A549 (cell line): Measurements from ENCODE around the gene BCAS4. TPM values are rescaled to one million over a fixed set of nuclear protein-coding genes. Genes with fewer than 3 reads are reported as not detected.

Experiments used
- ATAC-seq, 2 experiments: fragments of 200-7000 bp in 1 of 2; fragments of >200 bp in 1 of 2; cut with Nextera tagmentation in 1 of 2; cut with Tn5 transposase in 1 of 2; 3 replicates each; pipeline versions ENCODE4 v1.8.0 to v1.9.1; 2018 to 2020; ENCODE audit warnings: mild to moderate bottlenecking in 1 of 2, moderate library complexity in 1 of 2
- CTCF ChIA-PET: fragments of 300-600 bp; sonication (Branson Sonifier 250); formaldehyde crosslinking; extraction: SDS; loops from one replicate; lab custom pipeline; 2021; ENCODE audit warnings: antibody characterized with exemption, inconsistent platforms; lab: Yijun Ruan, JAX
- POLR2A ChIA-PET: fragments of 350-600 bp; formaldehyde crosslinking; extraction: SDS; loops from one replicate; lab custom pipeline; 2021; ENCODE audit warnings: antibody characterized with exemption, inconsistent platforms; lab: Yijun Ruan, JAX
- DNase-seq, 2 experiments: peaks; one replicate each; pipeline versions ENCODE4 v3.0.0 to v3.0.0-alpha.2; 2011 to 2016; ENCODE audit warnings: low read depth in 1 of 2, low spot score in 1 of 2
- FAIRE-seq: peaks from 2 replicates; lab custom pipeline; 2011; peaks lifted over from hg19 to GRCh38; lab: Jason Lieb, UNC
- H3K27ac ChIP-seq, 2 experiments: fragments of >200 bp; sonication (Bioruptor Twin); formaldehyde crosslinking; 3 replicates each; pipeline ENCODE4 v1.5.1; 2016 to 2017
- H3K4me1 ChIP-seq: fragments of >200 bp; sonication (Bioruptor Twin); formaldehyde crosslinking; 3 replicates; pipeline ENCODE4 v1.6.1; 2016
- H3K4me2 ChIP-seq: fragments of >200 bp; sonication (Bioruptor Twin); formaldehyde crosslinking; 3 replicates; pipeline ENCODE4 v1.6.1; 2016
- H3K4me3 ChIP-seq: fragments of >200 bp; sonication (Bioruptor Twin); formaldehyde crosslinking; 3 replicates; pipeline ENCODE4 v1.5.1; 2016
- H3K9me3 ChIP-seq: fragments of >200 bp; sonication (Bioruptor Twin); formaldehyde crosslinking; 3 replicates; pipeline ENCODE4 v1.6.1; 2016
- CEBPB ChIP-seq, 2 experiments: fragments of >200 bp in 1 of 2; sonication (Bioruptor Twin) in 1 of 2; formaldehyde crosslinking in 1 of 2; IDR thresholded peaks; 2 replicates each; pipeline ENCODE4 v1.6.1; 2012 to 2016
- CHD4 ChIP-seq: fragments of 200-600 bp; sonication (generic); IDR thresholded peaks from 2 replicates; pipeline ENCODE4 v1.6.1; 2016; ENCODE audit warnings: antibody characterized with exemption, mild to moderate bottlenecking, borderline replicate concordance
- EHF ChIP-seq: fragments of 250-450 bp; sonication (Bioruptor Pico); IDR thresholded peaks from 2 replicates; pipeline ENCODE4 v1.5.0; 2020; ENCODE audit warnings: mild to moderate bottlenecking
- EP300 ChIP-seq, 2 experiments: fragments of >200 bp; sonication (Bioruptor Twin); formaldehyde crosslinking; IDR thresholded peaks; 2 replicates in 1 of 2; 3 replicates in 1 of 2; pipeline ENCODE4 v1.6.1; 2016 to 2017
- ESRRA ChIP-seq: fragments of 150-350 bp; IDR thresholded peaks from 2 replicates; pipeline ENCODE4 v1.6.1; 2014; ENCODE audit warnings: mild to moderate bottlenecking, low read length, borderline replicate concordance
- FOSL2 ChIP-seq, 2 experiments: fragments of 450-650 bp in 1 of 2; fragments of >200 bp in 1 of 2; sonication (Bioruptor Twin) in 1 of 2; formaldehyde crosslinking; IDR thresholded peaks; 2 replicates each; pipeline versions ENCODE4 v1.5.0 to v1.6.1; 2016 to 2020; ENCODE audit warnings: mild to moderate bottlenecking in 1 of 2, moderate library complexity in 1 of 2
- HDAC2 ChIP-seq: fragments of 200-600 bp; sonication (generic); IDR thresholded peaks from 2 replicates; pipeline ENCODE4 v1.6.1; 2016
- HOXA7 ChIP-seq: fragments of 250-450 bp; sonication (Bioruptor Pico); IDR thresholded peaks from 2 replicates; pipeline ENCODE4 v1.5.0; 2020; ENCODE audit warnings: mild to moderate bottlenecking, moderate library complexity
- HOXB5 ChIP-seq: fragments of 250-450 bp; sonication (Bioruptor Pico); IDR thresholded peaks from 2 replicates; pipeline ENCODE4 v1.5.0; 2020; ENCODE audit warnings: mild to moderate bottlenecking, moderate library complexity
- JUN ChIP-seq, 2 experiments: fragments of >200 bp; sonication (Bioruptor Twin); formaldehyde crosslinking; IDR thresholded peaks; 2 replicates in 1 of 2; 3 replicates in 1 of 2; pipeline ENCODE4 v1.6.1; 2016 to 2017
- KDM1A ChIP-seq: fragments of 200-600 bp; sonication (generic); IDR thresholded peaks from 2 replicates; pipeline ENCODE4 v1.6.1; 2016; ENCODE audit warnings: low read depth, mild to moderate bottlenecking
- MAFK ChIP-seq: fragments of 450-650 bp; IDR thresholded peaks from 2 replicates; pipeline ENCODE4 v1.6.1; 2014; ENCODE audit not compliant: partially characterized antibody
- NFE2L2 ChIP-seq: fragments of 150-350 bp; conservative IDR thresholded peaks from 2 replicates; pipeline ENCODE4 v1.6.1; 2014; ENCODE audit warnings: low read length
- NR3C1 ChIP-seq: fragments of >200 bp; sonication (Bioruptor Twin); formaldehyde crosslinking; IDR thresholded peaks from 3 replicates; pipeline ENCODE4 v1.6.1; 2017
- PHF8 ChIP-seq: fragments of 200-600 bp; sonication (generic); IDR thresholded peaks from 2 replicates; pipeline ENCODE4 v1.6.1; 2016; ENCODE audit warnings: low read depth, mild to moderate bottlenecking, antibody characterized with exemption, moderate library complexity, borderline replicate concordance
- POLR2A ChIP-seq: IDR thresholded peaks from 2 replicates; pipeline ENCODE4 v1.6.1; 2012; ENCODE audit warnings: mild to moderate bottlenecking, low read length
- RAD21 ChIP-seq, 2 experiments: fragments of >200 bp in 1 of 2; sonication (Bioruptor Twin) in 1 of 2; formaldehyde crosslinking in 1 of 2; IDR thresholded peaks in 1 of 2; conservative IDR thresholded peaks in 1 of 2; 2 replicates in 1 of 2; 3 replicates in 1 of 2; pipeline ENCODE4 v1.6.1; 2012 to 2018; ENCODE audit warnings: inconsistent platforms in 1 of 2
- RCOR1 ChIP-seq: fragments of 150-350 bp; IDR thresholded peaks from 2 replicates; pipeline ENCODE4 v1.6.1; 2014; ENCODE audit warnings: antibody characterized with exemption, low read length, low read depth
- RFX5 ChIP-seq: fragments of 450-650 bp; IDR thresholded peaks from 2 replicates; pipeline ENCODE4 v1.7.1; 2014; ENCODE audit warnings: antibody characterized with exemption, mild to moderate bottlenecking, moderate library complexity
- RNF2 ChIP-seq: fragments of 200-600 bp; sonication (generic); IDR thresholded peaks from 2 replicates; pipeline ENCODE4 v1.6.1; 2016; ENCODE audit warnings: low read depth, mild to moderate bottlenecking, antibody characterized with exemption, moderate library complexity, borderline replicate concordance
- SREBF2 ChIP-seq: fragments of 450-650 bp; IDR thresholded peaks from 2 replicates; pipeline ENCODE4 v1.6.1; 2014; ENCODE audit warnings: mild to moderate bottlenecking, moderate library complexity
- ZFP36 ChIP-seq: fragments of 450-650 bp; IDR thresholded peaks from 2 replicates; pipeline ENCODE4 v1.6.1; 2014; ENCODE audit warnings: borderline replicate concordance; ENCODE audit not compliant: partially characterized antibody
- ZSCAN20 ChIP-seq: fragments of 250-450 bp; sonication (Bioruptor Pico); IDR thresholded peaks from 2 replicates; pipeline ENCODE4 v1.8.0; 2022; ENCODE audit warnings: mild to moderate bottlenecking, moderate library complexity
- WGBS: methylation state at CpG from one replicate; pipeline ENCODE4 v1.1.6; 2017; ENCODE audit errors: missing lambda C conversion rate; 5-methylcytosine and 5-hydroxymethylcytosine counted together
- polyA plus RNA-seq, 4 experiments: library from polyadenylated mRNA; depleted of rRNA in 3 of 4; stranded (reverse); fragments of >200 nt; fragmentation: RNase III in 1 of 4; extraction: RNeasy Plus Mini Kit Qiagen cat#74134 plus additional on column Dnase treatment in 1 of 4; gene quantifications; 2 replicates in 3 of 4; 3 replicates in 1 of 4; pipeline ENCODE4 v1.2.3, GENCODE V29; 2011 to 2017
- TF ChIP-seq, protein P1 (sequence below): IDR thresholded peaks from 2 replicates; pipeline ENCODE4 v1.6.1; 2012
- TF ChIP-seq, protein P2 (sequence below): fragments of 250-450 bp; sonication (Bioruptor Pico); IDR thresholded peaks from 2 replicates; pipeline ENCODE4 v1.5.0; 2020; ENCODE audit warnings: low read depth, mild to moderate bottlenecking, moderate library complexity

Gene BCAS4
- polyA plus RNA-seq, 2 of the 4 experiments (the other 2 are of a cell fraction), result 16.9 to 48.4 TPM

DNA sequence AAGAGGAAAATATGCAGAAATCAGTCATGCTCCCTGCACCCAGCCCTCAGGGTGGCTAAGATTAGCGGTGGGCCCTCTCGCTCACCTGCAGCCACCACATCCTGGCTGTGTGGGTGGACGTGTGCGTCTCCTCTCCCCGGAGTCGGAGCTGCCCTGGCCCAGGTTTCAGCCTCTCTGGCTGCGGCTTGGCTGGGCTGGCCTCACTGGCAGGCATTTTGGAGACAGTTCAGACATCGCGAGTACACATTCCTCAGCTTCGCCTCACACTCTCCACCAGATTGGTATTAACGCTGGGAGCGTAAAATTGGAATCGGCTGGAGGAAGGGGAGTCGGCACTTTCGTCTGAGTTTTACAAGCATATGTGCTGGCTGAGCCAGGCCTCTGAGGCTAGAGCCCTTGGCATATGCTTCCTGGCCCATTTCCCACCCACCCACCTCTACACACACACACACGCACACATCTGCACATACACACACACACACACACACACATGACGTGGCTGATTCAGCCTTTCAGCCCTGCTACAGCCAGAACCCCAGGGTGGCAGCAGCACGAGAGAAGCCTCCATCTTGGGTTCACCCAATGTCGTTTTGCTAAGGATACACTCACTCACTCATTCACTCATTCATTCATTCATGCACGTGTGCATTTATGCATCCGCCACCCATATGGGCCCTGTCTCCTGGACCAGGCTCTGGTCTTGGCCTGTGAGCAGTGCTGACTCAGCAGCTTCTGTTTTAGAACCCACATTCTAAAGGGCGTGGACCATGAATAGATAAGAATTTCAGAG, 42.9 kb downstream of the BCAS4 start:
- CTCF ChIA-PET, result no interaction called here

DNA sequence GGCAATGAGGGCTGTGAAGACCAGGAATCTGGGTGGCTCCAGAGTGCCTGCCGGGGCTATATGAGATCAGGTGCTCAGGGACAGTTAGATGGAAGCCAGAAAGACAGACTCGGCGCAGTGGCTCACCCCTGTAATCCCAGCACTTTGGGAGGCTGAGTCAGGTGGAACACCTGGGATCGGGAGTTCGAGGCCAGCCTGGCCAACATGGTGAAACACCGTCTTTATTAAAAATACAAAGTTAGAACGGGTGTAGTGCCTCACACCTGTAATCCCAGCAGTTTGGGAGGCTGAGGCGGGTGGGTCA, 43.4 kb downstream of the BCAS4 start:
- Histone ChIP-seq H3K27ac (no peak overlapping the region), H3K4me1 (no peaks in the 10 kb centered on the region), H3K4me2 (no peak overlapping the region), H3K4me3 (no peak overlapping the region), H3K9me3 (no peaks in the 10 kb centered on the region)
- ATAC-seq, result no peak
- WGBS, result 88% methylated on average over 8 of the region's 8 CpGs
- CTCF ChIA-PET, result no interaction called here
- POLR2A ChIA-PET, result no interaction called here
- no peak for FAIRE-seq
- no peak for DNase-seq
- TF ChIP-seq KDM1A (no peak), PHF8 (no peak), ZFP36 (no peak), EP300 (IDR thresholded peaks at IDR 0.05) (no peak), RNF2 (no peak), NR3C1 (no peak), ZSCAN20 (no peak), RCOR1 (no peak), EHF (CRISPR knock-in tag) (no peak), ESRRA (no peak), RFX5 (no peak), RAD21 (conservative IDR thresholded peaks at IDR 0.05 in 1 of 2, IDR thresholded peaks at IDR 0.05 in 1 of 2) (no peak), POLR2A (no peak), CHD4 (no peak), MAFK (no peak), CEBPB (IDR thresholded peaks at IDR 0.05) (no peak), NFE2L2 (no peak), FOSL2 (IDR thresholded peaks at IDR 0.05) (no peak), FOSL2 (CRISPR knock-in tag; IDR thresholded peaks at IDR 0.05) (no peak), SREBF2 (no peak)
- TF ChIP-seq, protein P1, sequence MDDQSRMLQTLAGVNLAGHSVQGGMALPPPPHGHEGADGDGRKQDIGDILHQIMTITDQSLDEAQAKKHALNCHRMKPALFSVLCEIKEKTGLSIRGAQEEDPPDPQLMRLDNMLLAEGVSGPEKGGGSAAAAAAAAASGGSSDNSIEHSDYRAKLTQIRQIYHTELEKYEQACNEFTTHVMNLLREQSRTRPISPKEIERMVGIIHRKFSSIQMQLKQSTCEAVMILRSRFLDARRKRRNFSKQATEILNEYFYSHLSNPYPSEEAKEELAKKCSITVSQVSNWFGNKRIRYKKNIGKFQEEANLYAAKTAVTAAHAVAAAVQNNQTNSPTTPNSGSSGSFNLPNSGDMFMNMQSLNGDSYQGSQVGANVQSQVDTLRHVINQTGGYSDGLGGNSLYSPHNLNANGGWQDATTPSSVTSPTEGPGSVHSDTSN, result no peak

More for the DNA sequence above, 42.9 kb downstream of the BCAS4 start:
- Histone ChIP-seq H3K4me1 (no peaks in the 10 kb centered on the region), H3K27ac (no peak overlapping the region), H3K9me3 (no peaks in the 10 kb centered on the region), H3K4me3 (no peak overlapping the region), H3K4me2 (no peak overlapping the region)
- WGBS, result 93% methylated on average over 22 of the region's 22 CpGs
- POLR2A ChIA-PET, result no interaction called here
- no peak for FAIRE-seq
- DNase-seq, result no peak
- TF ChIP-seq HOXB5, result no peak
- TF ChIP-seq MAFK, result peak; percentile 94
- no peak for ATAC-seq

DNA sequence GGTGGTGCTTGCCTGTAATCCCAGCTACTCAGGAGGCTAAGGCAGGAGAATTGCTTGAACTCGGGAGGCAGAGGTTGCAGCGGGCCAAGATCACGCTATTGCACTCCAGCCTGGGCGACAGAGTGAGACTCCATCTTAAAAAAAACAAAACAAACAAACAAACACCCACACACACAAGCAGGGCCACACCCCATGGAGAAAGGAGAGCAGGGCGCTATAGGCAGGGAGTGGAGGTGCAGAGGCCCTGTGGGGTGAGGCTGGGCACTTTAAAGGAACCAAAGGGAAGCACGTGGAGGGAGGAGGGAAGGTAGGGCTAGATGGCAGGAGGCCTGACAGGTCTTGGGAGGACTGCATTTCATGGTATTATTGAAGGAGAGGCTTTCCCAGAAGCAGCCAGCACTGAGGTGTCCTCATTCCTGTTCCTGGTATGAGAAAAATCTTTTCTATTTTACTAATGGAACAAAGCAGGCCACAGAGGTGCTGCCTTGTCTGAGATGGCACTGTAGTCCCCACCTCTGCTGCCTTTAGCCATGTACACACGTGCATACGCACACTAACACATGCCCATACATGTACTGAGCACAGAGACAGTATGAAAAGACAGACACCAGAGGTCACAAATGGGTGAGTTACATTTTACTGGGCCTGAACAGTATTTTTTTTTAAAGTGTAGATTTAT, 44.0 kb downstream of the BCAS4 start:
- FAIRE-seq (no peak), DNase-seq (no peak), ATAC-seq (no peak)
- WGBS, result 87% methylated on average over 8 of the region's 8 CpGs
- peak overlapping the region in 1 of 2 experiments; percentile 46; a peak in 1 of 6 replicates for H3K27ac ChIP-seq
- H3K4me2 ChIP-seq, result no peak overlapping the region
- H3K4me3 ChIP-seq, result no peak overlapping the region
- no peaks in the 10 kb centered on the region for H3K4me1 ChIP-seq
- ChIA-PET CTCF (no interaction called here), POLR2A (no interaction called here)
- H3K9me3 ChIP-seq, result no peaks in the 10 kb centered on the region
- TF ChIP-seq RNF2 (no peak), HDAC2 (no peak), HOXA7 (no peak), JUN (IDR thresholded peaks at IDR 0.05) (no peak), PHF8 (no peak), SREBF2 (no peak), RCOR1 (no peak)
- TF ChIP-seq, protein P2, sequence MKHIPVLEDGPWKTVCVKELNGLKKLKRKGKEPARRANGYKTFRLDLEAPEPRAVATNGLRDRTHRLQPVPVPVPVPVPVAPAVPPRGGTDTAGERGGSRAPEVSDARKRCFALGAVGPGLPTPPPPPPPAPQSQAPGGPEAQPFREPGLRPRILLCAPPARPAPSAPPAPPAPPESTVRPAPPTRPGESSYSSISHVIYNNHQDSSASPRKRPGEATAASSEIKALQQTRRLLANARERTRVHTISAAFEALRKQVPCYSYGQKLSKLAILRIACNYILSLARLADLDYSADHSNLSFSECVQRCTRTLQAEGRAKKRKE (CRISPR knock-in tag), result no peak
- TF ChIP-seq, all 56 proteins: peak for 0
